HT-29 (cell line): ENCODE data around the gene RREB1. TPM values are rescaled to one million over a fixed set of nuclear protein-coding genes. Genes with fewer than 3 reads are reported as not detected.

Experiments
- DNase-seq: peaks from one replicate; pipeline ENCODE4 v3.0.0-alpha.2; 2015; ENCODE audit warnings: low spot score
- small RNA-seq: library from RNA; depleted of rRNA; stranded (forward); fragments of <200 nt; gene quantifications from one replicate; pipeline ENCODE3, GENCODE V24; 2014
- total RNA-seq: library from RNA; depleted of rRNA; stranded (reverse); fragments of >200 nt; shearing (Covaris generic); gene quantifications from 2 replicates; pipeline ENCODE4 v1.2.3, GENCODE V29; 2014; rRNA removed

The RREB1 gene
- total RNA-seq, 1 experiment from 2014 or later, result 23.9 TPM

GRCh38 chr6:7290079-7290478, 182.3 kb downstream of the RREB1 start:
- DNase-seq, result no peak

- DNase-seq, result no peak
Observed at GRCh38 chr6:7292596-7293255, 185.0 kb downstream of the RREB1 start.

DNA sequence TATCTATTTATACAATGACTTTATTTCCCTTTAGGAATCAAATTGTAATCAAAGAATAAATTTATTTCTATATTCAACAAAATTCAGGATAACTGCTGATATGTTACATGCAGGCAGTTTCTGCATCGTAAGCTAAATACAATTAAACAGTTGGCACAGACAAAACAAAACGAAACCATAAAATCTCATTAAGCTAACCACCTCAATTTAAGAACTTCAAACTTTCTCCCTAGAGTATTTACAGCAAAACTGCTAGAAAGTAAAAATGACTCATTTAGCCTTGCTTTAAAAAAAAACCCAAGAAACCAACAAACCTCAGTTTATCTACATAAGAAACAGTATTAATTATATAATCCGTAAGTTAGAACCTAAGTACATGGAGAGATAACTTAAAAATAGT, 188.2 kb downstream of the RREB1 start:
- no peak for DNase-seq

GRCh38 chr6:7296602-7297001, 188.8 kb downstream of the RREB1 start:
- DNase-seq, result no peak

GRCh38 chr6:7298113-7298512, 190.4 kb downstream of the RREB1 start:
- no peak for DNase-seq

DNA sequence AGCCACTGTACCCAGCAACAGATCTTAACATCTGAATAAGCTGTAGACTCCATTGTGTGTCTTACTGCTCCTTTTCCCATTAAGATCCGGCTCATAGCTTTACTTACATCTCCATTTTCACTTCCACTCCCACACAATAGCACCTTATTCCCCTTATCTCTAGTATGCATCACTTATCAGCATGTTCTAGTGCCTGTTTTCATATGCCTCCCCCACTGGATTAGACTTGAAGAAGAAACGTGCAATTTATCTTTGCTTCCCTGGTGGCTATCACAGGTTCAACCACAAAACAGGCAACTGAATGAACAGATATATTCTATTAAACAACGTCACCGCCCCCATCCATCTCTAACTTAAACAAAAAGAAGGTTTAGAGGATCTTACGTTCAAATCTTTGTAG, 193.2 kb downstream of the RREB1 start:
- no peak for DNase-seq

Small RNA genes lying within 50 kb of the gene (small RNA-seq; reads per million reads assigned to genes)
- gene RF00019, result not detected

Other genes with a start within 250 kb of the RREB1 start
- gene SSR1, start 205.2 kb downstream of the RREB1 start, total RNA-seq, result 33.4 and 34.6 TPM in 2 replicates